Fibroblast of skin of back (primary cell): ENCODE measurements around the gene KRTAP9-7. TPM values are rescaled to one million over a fixed set of nuclear protein-coding genes. Genes with fewer than 3 reads are reported as not detected.
A peak's percentile ranks its signal among the peaks of the same experiment; 100 is the strongest.
"Not testable (repeated sequence)": the region's sequence is repeated elsewhere in the genome, so short reads cannot be mapped to it uniquely, and the experiment has no call there.

Experiments used
- DNase-seq: peaks from one replicate; pipeline ENCODE4 v3.0.0-alpha.2; 2013
- polyA plus RNA-seq, 2 experiments: library from polyadenylated mRNA; unstranded; fragments of 120-200 nt; gene quantifications; one replicate each; pipeline ENCODE4 v1.2.1, GENCODE V29; 2013; ENCODE audit not compliant: insufficient read length in 2 of 2

The KRTAP9-7 gene
- not detected for polyA plus RNA-seq (2013, experiment 1 of 2; ENCODE audit: insufficient read length)
- not detected for polyA plus RNA-seq (2013, experiment 2 of 2; ENCODE audit: insufficient read length)

GRCh38 chr17:41275648-41276190 is at the start of gene KRTAP9-7:
TSS of gene KRTAP9-7 (plus strand) at chr17:41275698. CDS start at chr17:41275698, 0 bp downstream.
- not testable (repeated sequence) for DNase-seq

- DNase-seq, result no peak
Measured at GRCh38 chr17:41226051-41226450, 49.4 kb upstream of the KRTAP9-7 start.

GRCh38 chr17:41226598-41227095 is 48.9 kb upstream of the KRTAP9-7 start, which contains the start of gene KRTAP9-2:
TSS of gene KRTAP9-2 (plus strand) at chr17:41226648. CDS start at chr17:41226655, 7 bp downstream.
- DNase-seq, result not testable (repeated sequence)

GRCh38 chr17:41230094-41230493 is 45.4 kb upstream of the KRTAP9-7 start:
- no peak for DNase-seq

- DNase-seq, result no peak
Measured at GRCh38 chr17:41231731-41232130, 43.8 kb upstream of the KRTAP9-7 start.

GRCh38 chr17:41232399-41233105 is 42.9 kb upstream of the KRTAP9-7 start, which contains the start of gene KRTAP9-3:
TSS of gene KRTAP9-3 (plus strand) at chr17:41232449. CDS start at chr17:41232502, 53 bp downstream.
- DNase-seq, result not testable (repeated sequence)

GRCh38 chr17:41237116-41237515 is 38.4 kb upstream of the KRTAP9-7 start:
- DNase-seq, result not testable (repeated sequence)

- not testable (repeated sequence) for DNase-seq
Measured at GRCh38 chr17:41237949-41238437, 37.5 kb upstream of the KRTAP9-7 start, which contains the start of gene KRTAP9-8. TSS of gene KRTAP9-8 (plus strand) at chr17:41237999. CDS start at chr17:41238052, 53 bp downstream.

GRCh38 chr17:41246995-41247787 is 28.3 kb upstream of the KRTAP9-7 start:
- not testable (repeated sequence) for DNase-seq

- not testable (repeated sequence) for DNase-seq
Measured at GRCh38 chr17:41249637-41250240, 25.8 kb upstream of the KRTAP9-7 start, which contains the start of gene KRTAP9-4. TSS of gene KRTAP9-4 (plus strand) at chr17:41249687. CDS start at chr17:41249721, 34 bp downstream.

- no peak for DNase-seq
Measured at GRCh38 chr17:41251261-41251660, 24.2 kb upstream of the KRTAP9-7 start.

- peak; percentile 46 for DNase-seq
Measured at GRCh38 chr17:41254861-41255260, 20.6 kb upstream of the KRTAP9-7 start.

- DNase-seq, result peak; percentile 80
Measured at GRCh38 chr17:41255381-41256290, 19.9 kb upstream of the KRTAP9-7 start, which contains the start of gene KRTAP9-9. TSS of gene KRTAP9-9 (plus strand) at chr17:41255384.

GRCh38 chr17:41256291-41256685 is 19.2 kb upstream of the KRTAP9-7 start:
- DNase-seq, result peak; percentile 86

- no peak for DNase-seq
Measured at GRCh38 chr17:41258406-41258805, 17.1 kb upstream of the KRTAP9-7 start.

GRCh38 chr17:41263212-41263611 is 12.3 kb upstream of the KRTAP9-7 start:
- DNase-seq, result no peak

GRCh38 chr17:41264599-41264998 is 10.9 kb upstream of the KRTAP9-7 start:
- DNase-seq, result no peak

GRCh38 chr17:41265078-41265477 is 10.4 kb upstream of the KRTAP9-7 start, which contains the start of gene KRTAP9-6:
TSS of gene KRTAP9-6 (plus strand) at chr17:41265378. CDS start at chr17:41265378, 0 bp downstream.
- no peak for DNase-seq

- DNase-seq, result no peak
Measured at GRCh38 chr17:41267711-41268110, 7.8 kb upstream of the KRTAP9-7 start.

- DNase-seq, result not testable (repeated sequence)
Measured at GRCh38 chr17:41271323-41271722, 4.2 kb upstream of the KRTAP9-7 start.
